CD14-positive monocyte (primary cell): ENCODE results near the gene TGFB1I1. TPM values are rescaled to one million over a fixed set of nuclear protein-coding genes. Genes with fewer than 3 reads are reported as not detected.

ENCODE experiments used
- DNase-seq, 3 donors: peaks; one replicate each; pipeline ENCODE4 v3.0.0-alpha.2; 2011 to 2022
- H2AFZ ChIP-seq: 2 replicates; pipeline ENCODE4 v1.6.0; 2012; ENCODE audit warnings: mild to moderate bottlenecking, low read depth, low read length, inconsistent platforms; ENCODE audit not compliant: insufficient read depth, poor library complexity, severe bottlenecking
- H3K27ac ChIP-seq, 2 donors: 1 replicate in 1 of 2; 2 replicates in 1 of 2; pipeline ENCODE4 v1.5.1; 2012 to 2013; ENCODE audit warnings: low read length in 2 of 2, control low read depth in 1 of 2, inconsistent platforms in 1 of 2, low read depth in 1 of 2, mild to moderate bottlenecking in 1 of 2
- H3K27me3 ChIP-seq, 2 donors: one replicate each; pipeline versions ENCODE4 v1.6.0 to v1.6.1; 2011 to 2013; ENCODE audit warnings: low read length in 2 of 2; ENCODE audit not compliant: control insufficient read depth in 2 of 2, insufficient read depth in 2 of 2
- H3K36me3 ChIP-seq, 2 donors: replicated peaks in 1 of 2; 1 replicate in 1 of 2; 2 replicates in 1 of 2; pipeline versions ENCODE4 v1.5.1 to v1.6.1; 2012 to 2013; ENCODE audit warnings: low read length in 2 of 2, control low read depth in 1 of 2, inconsistent platforms in 1 of 2, mild to moderate bottlenecking in 1 of 2; ENCODE audit not compliant: insufficient read depth in 2 of 2, control insufficient read depth in 1 of 2
- H3K4me1 ChIP-seq, 2 donors: 1 replicate in 1 of 2; 2 replicates in 1 of 2; pipeline versions ENCODE4 v1.5.1 to v1.6.1; 2012 to 2013; ENCODE audit warnings: low read length in 2 of 2, control low read depth in 1 of 2, inconsistent platforms in 1 of 2, mild to moderate bottlenecking in 1 of 2, moderate library complexity in 1 of 2; ENCODE audit not compliant: insufficient read depth in 2 of 2, control insufficient read depth in 1 of 2
- H3K4me2 ChIP-seq: replicated peaks from 2 replicates; pipeline ENCODE3; 2012; ENCODE audit warnings: low read length, moderate library complexity, mild to moderate bottlenecking; ENCODE audit not compliant: poor library complexity, severe bottlenecking; ENCODE audit errors: extremely low read depth
- H3K4me3 ChIP-seq, 3 experiments: fragments of 200-600 bp in 1 of 3; sonication (generic) in 1 of 3; replicated peaks in 1 of 3; 1 replicate in 2 of 3; 2 replicates in 1 of 3; pipeline ENCODE4 v1.5.1; 2011 to 2013; ENCODE audit warnings: low read length in 3 of 3, mild to moderate bottlenecking in 3 of 3, control low read depth in 2 of 3, low read depth in 2 of 3, inconsistent platforms in 1 of 3, moderate library complexity in 1 of 3
- H3K79me2 ChIP-seq: 2 replicates; pipeline ENCODE4 v1.6.0; 2012; ENCODE audit warnings: mild to moderate bottlenecking, control low read depth, inconsistent platforms, low read length, moderate library complexity; ENCODE audit not compliant: insufficient read depth
- H3K9ac ChIP-seq: 2 replicates; pipeline ENCODE4 v1.6.0; 2017; ENCODE audit warnings: low read length, mild to moderate bottlenecking; ENCODE audit not compliant: insufficient read depth, poor library complexity, severe bottlenecking
- H3K9me3 ChIP-seq, 2 donors: replicated peaks in 1 of 2; 1 replicate in 1 of 2; 2 replicates in 1 of 2; pipeline versions ENCODE4 v1.5.1 to v1.6.1; 2012 to 2013; ENCODE audit warnings: low read length in 2 of 2, control low read depth in 1 of 2; ENCODE audit not compliant: control insufficient read depth in 1 of 2, insufficient read depth in 1 of 2
- H4K20me1 ChIP-seq: 2 replicates; pipeline ENCODE4 v1.6.0; 2012; ENCODE audit warnings: mild to moderate bottlenecking, low read length, control low read depth, moderate library complexity; ENCODE audit not compliant: insufficient read depth
- H3K27ac Mint-ChIP-seq, 7 donors: one replicate each; pipeline ENCODE4 v1.8.0; 2020; ENCODE audit warnings: mild to moderate bottlenecking in 7 of 7, mixed read lengths in 7 of 7, moderate library complexity in 6 of 7, inconsistent platforms in 2 of 7
- H3K27me3 Mint-ChIP-seq, 3 donors: one replicate each; pipeline ENCODE4 v1.8.0; 2021 to 2022; ENCODE audit warnings: low read depth in 3 of 3, mild to moderate bottlenecking in 3 of 3, mixed read lengths in 3 of 3, moderate library complexity in 3 of 3, inconsistent platforms in 1 of 3
- H3K36me3 Mint-ChIP-seq, 2 donors: one replicate each; pipeline ENCODE4 v1.8.0; 2020; ENCODE audit warnings: mixed read lengths in 2 of 2, inconsistent platforms in 1 of 2, mild to moderate bottlenecking in 1 of 2
- H3K4me1 Mint-ChIP-seq: one replicate; pipeline ENCODE4 v1.8.0; 2020; ENCODE audit warnings: mild to moderate bottlenecking, mixed read lengths
- H3K4me3 Mint-ChIP-seq, 2 donors: one replicate each; pipeline ENCODE4 v1.8.0; 2020; ENCODE audit warnings: mild to moderate bottlenecking in 2 of 2, mixed read lengths in 2 of 2, moderate library complexity in 1 of 2
- H3K9me3 Mint-ChIP-seq, 7 donors: one replicate each; pipeline ENCODE4 v1.8.0; 2020 to 2022; ENCODE audit warnings: mixed read lengths in 7 of 7, mild to moderate bottlenecking in 6 of 7, moderate library complexity in 6 of 7, inconsistent platforms in 2 of 7
- WGBS: methylation state at CpG from one replicate; pipeline ENCODE4 v1.1.5; 2013; ENCODE audit warnings: missing lambda C conversion rate; ENCODE audit not compliant: insufficient coverage; 5-methylcytosine and 5-hydroxymethylcytosine counted together
- intact Hi-C, 2 donors: fragments of 100-400 bp; cut with micrococcal nuclease; formaldehyde crosslinking; loops; one replicate each; pipeline versions ENCODE4 v1.15.0 to v1.15.1; 2023
- polyA plus RNA-seq, 3 donors: library from polyadenylated mRNA; depleted of rRNA in 1 of 3; unstranded in 2 of 3; stranded (reverse) in 1 of 3; fragments of 300-500 nt in 2 of 3; fragments of >200 nt in 1 of 3; fragmentation: Illumina TruSeq in 2 of 3; gene quantifications; 1 replicate in 2 of 3; 2 replicates in 1 of 3; pipeline ENCODE4 v1.2.3, GENCODE V29; 2012 to 2021
- TF ChIP-seq, protein P1 (sequence below): fragments of 200-600 bp; IDR thresholded peaks from one replicate; pipeline ENCODE4 v1.8.0; 2022; ENCODE audit warnings: antibody characterized with exemption, mild to moderate bottlenecking

TGFB1I1 gene
- polyA plus RNA-seq, 3 donors = 0.11 to 0.16 TPM; not detected in 1

DNA sequence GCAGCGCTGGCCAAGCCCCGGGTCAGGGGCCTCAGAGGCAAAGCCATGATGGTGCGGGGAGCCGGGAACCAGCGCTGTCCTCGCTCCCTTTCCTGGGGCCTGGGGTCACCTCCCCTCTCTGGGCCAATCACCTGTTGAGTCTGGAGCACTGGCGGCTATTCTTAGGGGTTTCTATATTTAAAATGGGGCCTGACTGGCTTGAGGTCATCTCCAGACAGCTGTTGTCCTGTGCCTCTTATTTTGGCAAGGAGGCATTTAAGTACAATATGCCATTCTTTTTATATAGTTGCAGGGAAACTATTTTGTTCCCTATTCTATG, 43.7 kb upstream of the TGFB1I1 start, which contains the start of gene COX6A2:
Gene COX6A2 (minus strand): TSS at position 82 of the 319 bp plus-strand sequence. CDS start 35 bp downstream, at position 47.
- no peaks in the 10 kb centered on the region for H3K27me3 ChIP-seq
- no peak within 1 kb of the TSS for H3K27ac ChIP-seq
- no peaks in the 10 kb centered on the region for H3K9me3 ChIP-seq
- Mint-ChIP-seq H3K9me3 (peaks cover 0 to 3% (median 0%) of the 10 kb centered on the region in 7 donors), H3K4me1 (peaks cover 3% of the 10 kb centered on the region), H3K36me3 (no peaks in the 10 kb centered on the region), H3K27me3 (peaks cover 3 to 15% (median 4%) of the 10 kb centered on the region in 3 donors), H3K4me3 (peak within 1 kb of the TSS; percentile 67 to 70), H3K27ac (peak within 1 kb of the TSS in 1 of 7 donors; percentile 73)
- WGBS = 86% methylated on average over 6 of the region's 7 CpGs
- intact Hi-C loops = no loop called here
- peak within 1 kb of the TSS; percentile 17 to 47 (median 27) for H3K4me3 ChIP-seq
- H2AFZ ChIP-seq = peak within 1 kb of the TSS; percentile 70
- H3K36me3 ChIP-seq = no peaks in the 10 kb centered on the region
- TF ChIP-seq, protein P1, sequence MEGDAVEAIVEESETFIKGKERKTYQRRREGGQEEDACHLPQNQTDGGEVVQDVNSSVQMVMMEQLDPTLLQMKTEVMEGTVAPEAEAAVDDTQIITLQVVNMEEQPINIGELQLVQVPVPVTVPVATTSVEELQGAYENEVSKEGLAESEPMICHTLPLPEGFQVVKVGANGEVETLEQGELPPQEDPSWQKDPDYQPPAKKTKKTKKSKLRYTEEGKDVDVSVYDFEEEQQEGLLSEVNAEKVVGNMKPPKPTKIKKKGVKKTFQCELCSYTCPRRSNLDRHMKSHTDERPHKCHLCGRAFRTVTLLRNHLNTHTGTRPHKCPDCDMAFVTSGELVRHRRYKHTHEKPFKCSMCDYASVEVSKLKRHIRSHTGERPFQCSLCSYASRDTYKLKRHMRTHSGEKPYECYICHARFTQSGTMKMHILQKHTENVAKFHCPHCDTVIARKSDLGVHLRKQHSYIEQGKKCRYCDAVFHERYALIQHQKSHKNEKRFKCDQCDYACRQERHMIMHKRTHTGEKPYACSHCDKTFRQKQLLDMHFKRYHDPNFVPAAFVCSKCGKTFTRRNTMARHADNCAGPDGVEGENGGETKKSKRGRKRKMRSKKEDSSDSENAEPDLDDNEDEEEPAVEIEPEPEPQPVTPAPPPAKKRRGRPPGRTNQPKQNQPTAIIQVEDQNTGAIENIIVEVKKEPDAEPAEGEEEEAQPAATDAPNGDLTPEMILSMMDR = no peak
- DNase-seq = no peak
- peaks cover 4 to 5% of the 10 kb centered on the region in 2 donors for H3K4me1 ChIP-seq
- H3K79me2 ChIP-seq = no peaks in the 10 kb centered on the region
- H4K20me1 ChIP-seq = no peaks in the 10 kb centered on the region
- peak within 1 kb of the TSS; percentile 60 for H3K4me2 ChIP-seq
- H3K9ac ChIP-seq = no peak within 1 kb of the TSS

- Mint-ChIP-seq H3K27ac (no peak overlapping the region), H3K4me3 (no peak overlapping the region), H3K4me1 (peaks cover 3% of the 10 kb centered on the region), H3K27me3 (peaks cover 3 to 10% (median 4%) of the 10 kb centered on the region in 3 donors), H3K36me3 (no peaks in the 10 kb centered on the region), H3K9me3 (peaks cover 0 to 3% (median 0%) of the 10 kb centered on the region in 7 donors)
- Histone ChIP-seq H3K79me2 (no peaks in the 10 kb centered on the region), H3K36me3 (no peaks in the 10 kb centered on the region), H2AFZ (no peak overlapping the region), H3K9me3 (no peaks in the 10 kb centered on the region), H3K27ac (no peak overlapping the region), H4K20me1 (no peaks in the 10 kb centered on the region), H3K9ac (no peak overlapping the region), H3K4me1 (peaks cover 4 to 5% of the 10 kb centered on the region in 2 donors), H3K27me3 (no peaks in the 10 kb centered on the region), H3K4me3 (no peak overlapping the region), H3K4me2 (no peak overlapping the region)
- DNase-seq = no peak
- intact Hi-C loops = no loop called here
- 100% methylated on average over 2 of the region's 7 CpGs for WGBS
- TF ChIP-seq, protein P1 = no peak
Measured at GRCh38 chr16:31428638-31429247, 43.2 kb upstream of the TGFB1I1 start.
